SK-N-SH treated with all-trans-retinoic acid at 6 μM for 48 hours (cell line): Measurements from ENCODE around the gene RBBP7.

ENCODE experiments used
- ARNTL ChIP-seq: fragments of 450-650 bp; formaldehyde crosslinking; IDR thresholded peaks from 2 replicates; pipeline ENCODE4 v1.5.0; 2020; ENCODE audit warnings: low read depth, mild to moderate bottlenecking, moderate library complexity, borderline replicate concordance
- CSDC2 ChIP-seq: fragments of 250-450 bp; sonication (Bioruptor Pico); IDR thresholded peaks from 2 replicates; pipeline ENCODE4 v1.5.0; 2020; ENCODE audit warnings: mild to moderate bottlenecking, moderate library complexity
- CSRNP3 ChIP-seq: fragments of 250-450 bp; sonication (Bioruptor Pico); IDR thresholded peaks from 2 replicates; pipeline ENCODE4 v1.5.1; 2021; ENCODE audit warnings: mild to moderate bottlenecking, moderate library complexity
- ZFP30 ChIP-seq: fragments of 450-650 bp; formaldehyde crosslinking; IDR thresholded peaks from 2 replicates; pipeline ENCODE4 v1.5.0; 2022; ENCODE audit warnings: mild to moderate bottlenecking, moderate library complexity
- ZNF8 ChIP-seq: fragments of 450-650 bp; formaldehyde crosslinking; IDR thresholded peaks from 2 replicates; pipeline ENCODE4 v1.5.0; 2020; ENCODE audit warnings: mild to moderate bottlenecking, moderate library complexity

- TF ChIP-seq ZFP30 = no peak
- no peak for TF ChIP-seq ARNTL (CRISPR knock-in tag)
- TF ChIP-seq ZNF8 (CRISPR knock-in tag) = no peak
- TF ChIP-seq CSRNP3 = no peak
- no peak for TF ChIP-seq CSDC2 (CRISPR knock-in tag)
These were observed 1.2 kb downstream of the RBBP7 start for GRCh38 chrX:16868920-16869319.
